VCaP (cell line): Measurements from ENCODE around the gene RNF32.
A peak's percentile ranks its signal among the peaks of the same experiment; 100 is the strongest.

Experiments
- H3K27ac ChIP-seq: fragments of 450-650 bp; 2 replicates; pipeline ENCODE4 v1.5.1; 2017
- TF ChIP-seq, protein P1 (sequence below): fragments of 450-650 bp; conservative IDR thresholded peaks from 2 replicates; pipeline ENCODE4 v1.5.1; 2017; ENCODE audit warnings: mild to moderate bottlenecking, moderate library complexity

RNF32 gene

DNA sequence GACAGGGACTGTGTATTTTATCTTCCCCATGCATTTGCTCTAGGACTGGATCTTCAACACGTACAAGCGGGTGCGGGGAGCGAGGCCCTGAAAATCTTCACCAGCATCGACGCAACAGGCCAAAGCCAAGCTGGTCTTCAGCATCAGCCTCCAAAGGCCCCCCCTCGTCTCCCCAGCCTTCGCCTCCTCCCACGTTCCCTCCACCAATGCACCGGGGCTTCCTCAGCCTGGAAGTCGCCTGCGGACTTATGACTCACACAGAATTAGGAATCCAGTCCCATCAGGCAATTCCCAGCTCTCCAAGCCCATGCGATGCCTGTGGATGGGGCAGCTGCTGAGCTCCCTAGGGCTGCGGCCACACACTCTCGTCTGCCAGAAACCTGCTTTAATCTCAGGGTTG lies 36.3 kb upstream of the RNF32 start:
- TF ChIP-seq, protein P1, sequence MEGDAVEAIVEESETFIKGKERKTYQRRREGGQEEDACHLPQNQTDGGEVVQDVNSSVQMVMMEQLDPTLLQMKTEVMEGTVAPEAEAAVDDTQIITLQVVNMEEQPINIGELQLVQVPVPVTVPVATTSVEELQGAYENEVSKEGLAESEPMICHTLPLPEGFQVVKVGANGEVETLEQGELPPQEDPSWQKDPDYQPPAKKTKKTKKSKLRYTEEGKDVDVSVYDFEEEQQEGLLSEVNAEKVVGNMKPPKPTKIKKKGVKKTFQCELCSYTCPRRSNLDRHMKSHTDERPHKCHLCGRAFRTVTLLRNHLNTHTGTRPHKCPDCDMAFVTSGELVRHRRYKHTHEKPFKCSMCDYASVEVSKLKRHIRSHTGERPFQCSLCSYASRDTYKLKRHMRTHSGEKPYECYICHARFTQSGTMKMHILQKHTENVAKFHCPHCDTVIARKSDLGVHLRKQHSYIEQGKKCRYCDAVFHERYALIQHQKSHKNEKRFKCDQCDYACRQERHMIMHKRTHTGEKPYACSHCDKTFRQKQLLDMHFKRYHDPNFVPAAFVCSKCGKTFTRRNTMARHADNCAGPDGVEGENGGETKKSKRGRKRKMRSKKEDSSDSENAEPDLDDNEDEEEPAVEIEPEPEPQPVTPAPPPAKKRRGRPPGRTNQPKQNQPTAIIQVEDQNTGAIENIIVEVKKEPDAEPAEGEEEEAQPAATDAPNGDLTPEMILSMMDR, result no peak
- H3K27ac ChIP-seq, result peak overlapping the region; percentile 61

DNA sequence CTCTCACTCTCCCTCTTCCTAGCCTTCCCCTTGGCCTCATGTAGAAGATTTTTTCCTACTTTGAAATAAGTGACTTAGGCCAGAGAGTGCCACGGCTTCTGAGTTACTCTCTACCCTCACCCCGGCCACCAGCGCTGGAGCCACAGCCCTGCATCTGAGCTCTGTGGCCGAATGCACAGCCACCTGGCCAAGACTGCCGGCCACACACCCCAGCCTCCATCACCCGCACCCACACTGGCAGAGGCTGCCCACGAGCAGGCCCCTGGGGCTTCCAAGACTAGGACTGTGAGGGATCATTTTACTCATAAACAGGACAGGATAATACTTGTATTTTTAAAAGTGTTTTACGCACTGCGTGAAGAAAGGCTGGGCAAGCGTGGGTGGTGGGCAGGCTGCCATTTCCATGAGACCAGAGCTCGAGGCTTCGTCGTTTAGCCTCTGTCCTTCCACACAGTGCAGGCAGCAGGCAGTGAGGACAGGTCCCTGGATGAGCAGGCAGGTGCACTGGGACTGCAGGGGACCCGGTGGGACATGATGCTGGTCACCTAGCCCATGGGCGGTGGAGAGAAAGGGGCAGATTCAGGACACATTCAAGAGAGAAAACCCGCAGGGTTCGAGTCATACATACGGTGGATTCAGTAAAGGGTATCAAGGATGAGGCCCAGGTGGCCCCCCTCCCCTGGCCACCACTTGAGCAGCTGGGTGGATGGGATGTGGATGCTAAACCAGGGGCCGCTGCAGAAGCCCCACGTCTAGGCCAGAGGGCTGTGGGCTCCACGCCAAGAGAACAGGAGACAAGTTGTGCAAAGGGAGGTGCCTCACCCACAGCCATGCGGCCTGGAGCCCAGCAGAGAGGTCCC lies 35.5 kb upstream of the RNF32 start:
- H3K27ac ChIP-seq, result peak overlapping the region; percentile 61

DNA sequence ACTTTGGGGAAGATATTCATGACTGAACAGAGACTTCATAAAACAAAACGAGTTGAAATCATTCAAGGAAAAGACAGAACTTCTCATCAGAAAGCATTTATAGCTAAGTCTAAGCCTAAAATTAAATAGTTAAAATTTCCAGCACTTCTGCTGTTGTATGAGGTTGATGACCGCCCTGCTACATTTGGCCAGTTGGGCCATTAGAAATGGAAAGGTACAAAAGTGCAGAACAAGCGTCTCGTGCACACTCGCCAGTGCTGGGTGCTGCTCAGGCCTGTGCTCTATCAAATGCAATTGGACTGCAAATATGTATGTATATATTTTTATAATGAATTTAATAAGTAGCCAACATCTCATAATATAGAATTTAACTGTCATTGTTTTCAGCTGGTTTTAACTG lies 34.4 kb upstream of the RNF32 start:
- H3K27ac ChIP-seq, result no peak overlapping the region; the same call in 1 of the 2 replicates
- TF ChIP-seq, protein P1, result no peak

More for the DNA sequence above, 35.5 kb upstream of the RNF32 start:
- TF ChIP-seq, protein P1, result no peak

DNA sequence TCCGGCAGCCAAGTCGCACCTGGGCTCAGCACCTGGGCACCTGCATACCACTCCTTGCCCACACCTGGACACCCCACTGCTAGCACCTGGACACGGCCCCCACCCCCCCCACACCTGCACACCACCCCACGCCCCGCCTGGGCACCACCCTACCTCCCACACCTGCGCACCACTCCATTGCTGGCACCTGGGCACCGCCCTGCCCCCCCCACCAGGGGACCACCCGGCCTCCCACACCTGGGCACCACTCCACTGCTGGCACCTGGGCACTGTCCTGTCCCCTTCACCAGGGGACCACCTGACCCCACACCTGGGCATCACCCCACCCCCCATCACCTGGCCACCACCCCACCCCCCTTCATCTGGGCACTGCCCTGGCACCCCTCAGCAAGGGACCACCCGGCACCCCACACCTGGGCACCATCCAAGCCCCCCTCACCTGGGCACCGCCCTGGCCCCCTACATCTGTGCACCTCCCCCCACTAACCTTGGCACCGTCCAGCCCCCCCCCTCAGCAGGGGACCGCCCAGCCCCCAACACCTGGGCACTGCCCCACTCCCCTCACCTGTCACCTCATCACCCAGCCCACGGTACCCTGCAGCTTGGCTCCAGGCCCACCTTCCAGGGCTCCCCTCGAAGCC lies 33.8 kb upstream of the RNF32 start:
- H3K27ac ChIP-seq, result peak overlapping the region; percentile 87; the same call in 1 of the 2 replicates
- TF ChIP-seq, protein P1, result no peak

DNA sequence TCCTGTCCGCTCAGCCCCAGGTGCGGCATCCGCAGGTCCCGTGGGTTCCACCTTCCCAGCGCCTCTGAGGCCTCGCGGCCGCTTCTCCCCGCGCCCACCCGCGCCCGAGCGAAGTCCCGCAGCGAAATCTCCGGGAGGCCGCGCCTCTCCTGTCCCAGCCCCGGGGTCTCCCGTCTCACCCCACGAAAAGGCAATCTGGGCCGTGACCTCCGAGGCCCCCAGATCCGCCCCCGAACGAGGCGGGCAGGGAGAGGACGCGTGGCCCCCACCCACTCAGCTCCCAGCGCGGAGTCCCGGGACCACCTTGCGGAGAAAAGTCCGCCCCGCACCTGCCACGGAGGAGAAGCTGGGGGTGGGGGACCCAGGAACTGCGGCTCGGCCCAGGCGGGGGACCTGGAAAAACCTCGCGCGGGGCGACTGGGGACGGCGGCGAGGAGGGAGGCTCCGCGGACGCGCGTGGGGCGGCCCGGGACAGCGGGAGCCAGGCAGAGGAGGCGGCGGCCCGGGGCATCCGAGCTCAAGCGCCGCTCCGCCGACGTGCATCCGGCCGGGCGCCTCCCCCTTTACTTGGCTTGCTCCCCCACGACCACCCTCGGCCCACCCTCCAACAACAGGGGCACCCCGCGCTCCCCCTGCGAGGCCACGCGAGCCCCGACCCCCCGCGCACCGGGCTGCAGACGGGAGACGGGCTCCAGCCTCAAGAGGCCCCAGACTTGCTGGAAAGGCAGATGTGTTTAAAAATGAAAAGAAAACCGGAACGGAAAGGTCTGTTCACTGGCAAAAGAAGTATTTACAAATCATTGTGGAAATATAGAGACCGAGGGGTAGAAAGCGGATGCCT lies 33.0 kb upstream of the RNF32 start:
- H3K27ac ChIP-seq, result peak overlapping the region; percentile 87
- TF ChIP-seq, protein P1, result no peak

DNA sequence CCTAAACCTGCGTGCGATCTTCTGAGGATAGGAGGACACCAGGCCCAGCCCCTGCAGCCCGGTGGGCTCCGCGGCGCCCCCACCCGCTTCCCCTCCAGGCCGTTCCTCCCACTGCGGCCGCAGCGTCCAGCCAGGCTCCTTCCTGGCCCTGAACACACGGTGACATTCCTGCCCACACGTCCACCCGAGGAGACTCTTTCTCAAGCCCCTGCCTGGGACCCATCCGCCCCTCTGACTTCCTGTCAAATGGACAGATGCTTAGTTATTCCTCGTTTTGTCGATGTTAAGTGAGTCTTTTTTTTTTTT lies 32.4 kb upstream of the RNF32 start:
- TF ChIP-seq, protein P1, result no peak
- peak overlapping the region; percentile 87 for H3K27ac ChIP-seq
